Naive thymus-derived CD4-positive, alpha-beta T cell (primary cell): ENCODE measurements around the gene TOPORS. TPM values are rescaled to one million over a fixed set of nuclear protein-coding genes. Genes with fewer than 3 reads are reported as not detected.

ENCODE experiments used
- ATAC-seq: fragments of 150-1000 bp; cut with Tn5 transposase; 2 replicates; pipeline ENCODE4 v1.10.0; 2021; ENCODE audit warnings: mild to moderate bottlenecking, moderate library complexity
- CTCF ChIA-PET: fragments of 350-600 bp; sonication (Branson Sonifier 250); formaldehyde crosslinking; loops from one replicate; lab custom pipeline; 2021; ENCODE audit warnings: antibody characterized with exemption; lab: Charles Lee
- POLR2A ChIA-PET: fragments of 350-600 bp; sonication (Branson Sonifier 250); formaldehyde crosslinking; loops from one replicate; lab custom pipeline; 2021; ENCODE audit warnings: antibody characterized with exemption, inconsistent platforms; lab: Charles Lee
- DNase-seq, 9 donors: peaks; one replicate each; pipeline versions ENCODE4 v3.0.0 to v3.0.0-alpha.2; 2020 to 2022; ENCODE audit warnings: mixed read lengths in 1 of 9
- H3K27ac ChIP-seq: one replicate; pipeline ENCODE4 v1.7.0; 2013; ENCODE audit warnings: mild to moderate bottlenecking, low read depth, low read length, moderate library complexity
- H3K27me3 ChIP-seq, 2 donors: one replicate each; pipeline ENCODE4 v1.7.0; 2013; ENCODE audit warnings: low read length in 2 of 2, mild to moderate bottlenecking in 2 of 2, moderate library complexity in 2 of 2; ENCODE audit not compliant: control insufficient read depth in 2 of 2, insufficient read depth in 2 of 2
- H3K36me3 ChIP-seq, 3 experiments: 1 replicate in 2 of 3; 2 replicates in 1 of 3; pipeline ENCODE4 v1.7.0; 2013; ENCODE audit warnings: low read length in 3 of 3, mild to moderate bottlenecking in 3 of 3, moderate library complexity in 1 of 3; ENCODE audit not compliant: insufficient read depth in 3 of 3, control insufficient read depth in 2 of 3
- H3K4me1 ChIP-seq, 2 donors: one replicate each; pipeline ENCODE4 v1.7.0; 2013; ENCODE audit warnings: low read length in 2 of 2, mild to moderate bottlenecking in 2 of 2, moderate library complexity in 1 of 2; ENCODE audit not compliant: control insufficient read depth in 2 of 2, insufficient read depth in 2 of 2
- H3K4me3 ChIP-seq: 2 replicates; pipeline ENCODE4 v1.7.0; 2013; ENCODE audit warnings: mild to moderate bottlenecking, low read length
- H3K9me3 ChIP-seq, 3 experiments: 1 replicate in 2 of 3; 2 replicates in 1 of 3; pipeline ENCODE4 v1.7.0; 2013; ENCODE audit warnings: low read length in 3 of 3; ENCODE audit not compliant: control insufficient read depth in 2 of 3
- H3K27ac Mint-ChIP-seq, 9 donors: one replicate each; pipeline ENCODE4 v1.8.0; 2020 to 2022; ENCODE audit warnings: mixed read lengths in 9 of 9, mild to moderate bottlenecking in 8 of 9, moderate library complexity in 5 of 9, inconsistent platforms in 2 of 9
- H3K27me3 Mint-ChIP-seq, 5 donors: one replicate each; pipeline ENCODE4 v1.8.0; 2021 to 2022; ENCODE audit warnings: mixed read lengths in 5 of 5, mild to moderate bottlenecking in 1 of 5
- H3K36me3 Mint-ChIP-seq, 5 donors: one replicate each; pipeline ENCODE4 v1.8.0; 2020 to 2022; ENCODE audit warnings: mixed read lengths in 5 of 5, mild to moderate bottlenecking in 3 of 5, inconsistent platforms in 1 of 5
- H3K4me1 Mint-ChIP-seq, 7 donors: one replicate each; pipeline ENCODE4 v1.8.0; 2020 to 2022; ENCODE audit warnings: mixed read lengths in 7 of 7, mild to moderate bottlenecking in 3 of 7, inconsistent platforms in 1 of 7
- H3K4me3 Mint-ChIP-seq, 10 donors: one replicate each; pipeline ENCODE4 v1.8.0; 2020 to 2022; ENCODE audit warnings: mild to moderate bottlenecking in 10 of 10, mixed read lengths in 10 of 10, moderate library complexity in 6 of 10, inconsistent platforms in 2 of 10
- H3K9me3 Mint-ChIP-seq, 11 donors: one replicate each; pipeline ENCODE4 v1.8.0; 2020 to 2022; ENCODE audit warnings: mixed read lengths in 11 of 11, mild to moderate bottlenecking in 4 of 11, inconsistent platforms in 1 of 11, moderate library complexity in 1 of 11
- intact Hi-C, 2 donors: fragments of 100-400 bp; cut with micrococcal nuclease; formaldehyde crosslinking; loops; one replicate each; pipeline ENCODE4 v1.15.1; 2023
- polyA plus RNA-seq, 2 donors: library from polyadenylated mRNA; unstranded; fragments of 300-500 nt; fragmentation: Illumina TruSeq; gene quantifications; one replicate each; pipeline ENCODE4 v1.2.3, GENCODE V29; 2021
- total RNA-seq, 6 experiments: library from RNA in 5 of 6; stranded (reverse) in 5 of 6; gene quantifications; 1 replicate in 5 of 6; 2 replicates in 1 of 6; pipeline ENCODE4 v1.2.3 and lab custom pipeline; 2021 to 2026

TOPORS gene
- total and polyA plus RNA-seq, 7 experiments from 2014 or later, result 12.1 to 27.3 (median 24.4) TPM

- Mint-ChIP-seq H3K36me3 (peaks cover 0 to 18% (median 6%) of the 10 kb centered on the region in 5 donors), H3K27ac (peak overlapping the region in 7 of 9 donors; percentile 30 to 89 (median 73)), H3K4me3 (no peak overlapping the region), H3K27me3 (no peaks in the 10 kb centered on the region), H3K9me3 (peaks cover 0 to 4% (median 0%) of the 10 kb centered on the region in 11 donors), H3K4me1 (peaks cover 15 to 68% (median 48%) of the 10 kb centered on the region in 7 donors)
- DNase-seq (no peak), ATAC-seq (no peak)
- Histone ChIP-seq H3K27me3 (no peaks in the 10 kb centered on the region), H3K27ac (peak overlapping the region; percentile 7), H3K9me3 (no peaks in the 10 kb centered on the region), H3K36me3 (no peaks in the 10 kb centered on the region), H3K4me3 (no peak overlapping the region), H3K4me1 (peaks cover 0 to under 1% of the 10 kb centered on the region in 2 donors)
- CTCF ChIA-PET, result no interaction called here
- POLR2A ChIA-PET, result no interaction called here
- intact Hi-C loops, result loop anchor here in 1 of 2 donors (10.0 kb wide), 1 partner anchor 1214 kb away; no protein-coding TSS in a partner anchor
Observed at GRCh38 chr9:32558408-32558934, 6.1 kb upstream of the TOPORS start.

GRCh38 chr9:32554591-32554990 lies 2.2 kb upstream of the TOPORS start:
- CTCF ChIA-PET, result interaction anchor here (7.3 kb wide), 1 partner anchor 19 kb away, joined by 48 read pairs; the partner anchor contains the start of gene NDUFB6

GRCh38 chr9:32554107-32554506 lies 1.7 kb upstream of the TOPORS start:
- H3K9me3 Mint-ChIP-seq, result no peaks in the 10 kb centered on the region
- DNase-seq (no peak), ATAC-seq (no peak)
- Histone ChIP-seq H3K27me3 (no peaks in the 10 kb centered on the region), H3K36me3 (no peaks in the 10 kb centered on the region), H3K27ac (peak overlapping the region; percentile 97), H3K9me3 (no peaks in the 10 kb centered on the region), H3K4me1 (peaks cover 13 to 19% of the 10 kb centered on the region in 2 donors), H3K4me3 (no peak overlapping the region)
- no peaks in the 10 kb centered on the region for H3K27me3 Mint-ChIP-seq
- H3K27ac Mint-ChIP-seq, result peak overlapping the region in 5 of 9 donors; percentile 9 to 97 (median 80)
- ChIA-PET CTCF (interaction anchor here (7.3 kb wide), 1 partner anchor 19 kb away, joined by 48 read pairs; the partner anchor contains the start of gene NDUFB6), POLR2A (interaction anchor here (0.6 to 1.2 kb wide), 2 partner anchors 15 to 18 kb away, joined by 3 read pairs; no protein-coding TSS in a partner anchor)
- peaks cover 0 to 14% (median 1%) of the 10 kb centered on the region in 5 donors for H3K36me3 Mint-ChIP-seq
- H3K4me3 Mint-ChIP-seq, result peak overlapping the region in 4 of 10 donors; percentile 51 to 98 (median 56)
- intact Hi-C loops, result loop anchor here (5.0 to 10.0 kb wide), 6 partner anchors 523 to 1903 kb away; partner anchors contain the start of genes DNAI1 (in 1 of the 2), FAM219A (in 1 of the 2), MYORG (in 1 of the 2) and SMU1 (in 1 of the 2)
- peaks cover 26 to 66% (median 44%) of the 10 kb centered on the region in 7 donors for H3K4me1 Mint-ChIP-seq

More at GRCh38 chr9:32554591-32554990, 2.2 kb upstream of the TOPORS start:
- no peak overlapping the region for H3K4me3 ChIP-seq
- peak overlapping the region in 6 of 9 donors; percentile 57 to 97 (median 74) for H3K27ac Mint-ChIP-seq
- DNase-seq (no peak), ATAC-seq (no peak)
- H3K9me3 ChIP-seq, result no peaks in the 10 kb centered on the region
- H3K27me3 Mint-ChIP-seq, result no peaks in the 10 kb centered on the region
- no peaks in the 10 kb centered on the region for H3K27me3 ChIP-seq
- H3K36me3 Mint-ChIP-seq, result peaks cover 0 to 18% (median 6%) of the 10 kb centered on the region in 5 donors
- H3K4me1 ChIP-seq, result peaks cover 13 to 15% of the 10 kb centered on the region in 2 donors
- no peaks in the 10 kb centered on the region for H3K9me3 Mint-ChIP-seq
- intact Hi-C loops, result loop anchor here (5.0 to 10.0 kb wide), 6 partner anchors 523 to 1903 kb away; partner anchors contain the start of genes DNAI1 (in 1 of the 2), FAM219A (in 1 of the 2), MYORG (in 1 of the 2) and SMU1 (in 1 of the 2)
- peaks cover 30 to 66% (median 44%) of the 10 kb centered on the region in 7 donors for H3K4me1 Mint-ChIP-seq
- POLR2A ChIA-PET, result interaction anchor here (0.7 to 1.2 kb wide), 2 partner anchors 14 to 17 kb away, joined by 3 read pairs; no protein-coding TSS in a partner anchor
- H3K36me3 ChIP-seq, result no peaks in the 10 kb centered on the region
- peak overlapping the region; percentile 97 for H3K27ac ChIP-seq
- no peak overlapping the region for H3K4me3 Mint-ChIP-seq

- Mint-ChIP-seq H3K27me3 (no peaks in the 10 kb centered on the region), H3K27ac (peak overlapping the region; percentile 96 to 100 (median 98)), H3K4me3 (peak overlapping the region; percentile 92 to 100 (median 99)), H3K9me3 (no peaks in the 10 kb centered on the region), H3K36me3 (peaks cover 0 to 16% (median 0%) of the 10 kb centered on the region in 5 donors), H3K4me1 (peaks cover 31 to 71% (median 57%) of the 10 kb centered on the region in 7 donors)
- peak overlapping the region; percentile 97 for H3K27ac ChIP-seq
- peak; percentile 7 for ATAC-seq
- ChIA-PET CTCF (interaction anchor here (0.6 to 7.3 kb wide), 10 partner anchors 22 to 173 kb away, joined by 3 to 48 read pairs (median 7); partner anchors contain the start of genes ACO1, NDUFB6 and RIGI), POLR2A (interaction anchor here (0.8 to 5.3 kb wide), 10 partner anchors 10 to 172 kb away, joined by 3 to 50 read pairs (median 10); partner anchors contain the start of genes ACO1 and RIGI)
- H3K9me3 ChIP-seq, result no peaks in the 10 kb centered on the region
- no peaks in the 10 kb centered on the region for H3K36me3 ChIP-seq
- peaks cover 13 to 20% of the 10 kb centered on the region in 2 donors for H3K4me1 ChIP-seq
- intact Hi-C loops, result loop anchor here (1.0 to 10.0 kb wide), 16 partner anchors 21 to 1906 kb away; partner anchors contain the start of genes DNAJA1 (in 2 of the 2), UBAP2 (in 2 of the 2), ACO1 (in 1 of the 2) and APTX (in 1 of the 2)
- H3K27me3 ChIP-seq, result no peaks in the 10 kb centered on the region
- DNase-seq, result peak; percentile 16 to 60 (median 53)
- H3K4me3 ChIP-seq, result peak overlapping the region; percentile 93
Observed at GRCh38 chr9:32551276-32552051, 922 bp downstream of the TOPORS start.

GRCh38 chr9:32550562-32551275 lies 1.7 kb downstream of the TOPORS start:
- peaks cover 31 to 70% (median 57%) of the 10 kb centered on the region in 7 donors for H3K4me1 Mint-ChIP-seq

More at GRCh38 chr9:32550562-32551275, 1.7 kb downstream of the TOPORS start:
- Histone ChIP-seq H3K27me3 (no peaks in the 10 kb centered on the region), H3K4me1 (peaks cover 13 to 20% of the 10 kb centered on the region in 2 donors), H3K9me3 (no peaks in the 10 kb centered on the region), H3K27ac (peak overlapping the region; percentile 97), H3K4me3 (peak overlapping the region; percentile 93), H3K36me3 (no peaks in the 10 kb centered on the region)
- H3K4me3 Mint-ChIP-seq, result peak overlapping the region; percentile 92 to 100 (median 99)
- peak overlapping the region; percentile 96 to 100 (median 98) for H3K27ac Mint-ChIP-seq
- peak; percentile 89 to 99 (median 96) for DNase-seq
- ChIA-PET POLR2A (interaction anchor here (0.8 to 5.3 kb wide), 11 partner anchors 9 to 171 kb away, joined by 3 to 50 read pairs (median 10); partner anchors contain the start of genes ACO1, NDUFB6 and RIGI), CTCF (interaction anchor here (0.6 to 7.3 kb wide), 9 partner anchors 21 to 171 kb away, joined by 3 to 48 read pairs (median 6); partner anchors contain the start of genes ACO1, NDUFB6 and RIGI)
- no peaks in the 10 kb centered on the region for H3K27me3 Mint-ChIP-seq
- H3K36me3 Mint-ChIP-seq, result peaks cover 0 to 9% (median 0%) of the 10 kb centered on the region in 5 donors
- no peaks in the 10 kb centered on the region for H3K9me3 Mint-ChIP-seq
- peak; percentile 90 for ATAC-seq
- intact Hi-C loops, result loop anchor here (1.0 to 10.0 kb wide), 15 partner anchors 12 to 1907 kb away; partner anchors contain the start of genes ACO1 (in 2 of the 2), APTX (in 2 of the 2), RIGI (in 2 of the 2) and SMU1 (in 2 of the 2)
